Erythroblast (primary cell): Measurements from ENCODE around the gene NEDD9.

Experiments used
- GATA1 ChIP-seq: IDR thresholded peaks from 2 replicates; pipeline ENCODE4 v1.6.1; 2011; ENCODE audit warnings: low read depth, mild to moderate bottlenecking, control low read depth, low read length, moderate library complexity
- POLR2A ChIP-seq: IDR thresholded peaks from 2 replicates; pipeline ENCODE4 v1.6.1; 2011; ENCODE audit warnings: mild to moderate bottlenecking, low read length

DNA sequence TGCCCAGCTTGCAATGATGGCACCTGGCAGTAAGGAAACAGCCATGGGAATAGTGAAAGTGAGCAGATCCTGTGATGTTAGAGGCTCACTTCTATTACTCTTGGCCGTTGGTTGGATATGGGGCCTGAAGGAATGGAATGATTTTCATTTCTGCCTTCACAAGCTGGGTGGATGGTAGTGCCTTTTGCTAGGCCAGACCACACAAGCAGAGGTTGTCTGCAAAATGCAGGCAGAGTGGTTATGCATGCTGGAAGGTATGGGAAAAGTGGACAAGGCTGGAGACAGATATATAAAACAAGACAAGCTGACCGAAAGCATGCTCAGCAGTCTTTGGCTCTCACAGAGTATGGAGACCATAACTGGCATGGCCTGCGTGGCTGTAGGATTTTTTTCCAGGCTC, 70.2 kb downstream of the NEDD9 start:
- no peak for TF ChIP-seq POLR2A
- TF ChIP-seq GATA1: no peak
